Measurements from ENCODE around the gene VAMP1. TPM values are rescaled to one million over a fixed set of nuclear protein-coding genes. Genes with fewer than 3 reads are reported as not detected.

Gene VAMP1
- total RNA-seq, 1 experiment from 2014 or later = 10.3 TPM

DNA sequence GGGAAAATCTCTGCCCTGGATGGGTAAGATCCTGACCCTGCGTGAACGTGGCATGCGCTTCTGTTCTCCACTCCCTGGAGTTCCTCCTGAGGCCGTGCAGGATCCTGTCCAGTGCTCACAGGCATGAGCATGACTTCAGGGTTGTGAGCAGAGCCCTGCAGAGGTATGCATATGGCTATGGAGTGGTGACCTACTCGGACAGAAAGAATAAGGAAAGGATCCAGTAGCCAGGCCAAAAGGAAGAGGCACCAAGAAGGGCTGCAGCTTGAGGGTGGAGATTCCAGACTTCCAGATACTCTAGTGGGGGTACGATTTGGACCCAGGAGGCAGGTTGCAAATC is 46.5 kb downstream of the VAMP1 start:
- no peak overlapping the region for H4K5ac ChIP-seq (ENCODE audit: insufficient read length, low read depth, low read length)
- Mint-ChIP-seq H3K4me3 (no peak overlapping the region), H3K36me3 (ENCODE audit: insufficient read depth in 1 of 3, low read depth in 3 of 3) (no peaks in the 10 kb centered on the region), H3K4me1 (peaks cover 5% of the 10 kb centered on the region in 2 experiments), H3K27me3 (ENCODE audit: low read depth) (peaks cover 6% of the 10 kb centered on the region), H3K9me3 (no peaks in the 10 kb centered on the region), H3K27ac (no peak overlapping the region)
- no peaks in the 10 kb centered on the region for H3K23me2 ChIP-seq (ENCODE audit: insufficient read length, low read depth, low read length, poor library complexity, severe bottlenecking)
- no peak overlapping the region for H3K27ac ChIP-seq (ENCODE audit: insufficient read length, low read depth, low read length)
- H3T11ph ChIP-seq (ENCODE audit: low read length) = no peak overlapping the region
- no peak for DNase-seq
- H3K9me3 ChIP-seq (ENCODE audit: control insufficient read depth, low read depth, low read length) = no peaks in the 10 kb centered on the region
- no peak overlapping the region for H2BK120ac ChIP-seq (ENCODE audit: low read depth, low read length, poor library complexity, severe bottlenecking)
- no peaks in the 10 kb centered on the region for H3K4me1 ChIP-seq (ENCODE audit: insufficient read depth, low read length)
- no peak overlapping the region for H2AK5ac ChIP-seq (ENCODE audit: insufficient read length, low read length)
- H3K23ac ChIP-seq (ENCODE audit: insufficient read length, low read depth, low read length) = no peak overlapping the region
- no peak overlapping the region for H3K56ac ChIP-seq (ENCODE audit: insufficient read length, low read depth, low read length)
- H3K14ac ChIP-seq (ENCODE audit: insufficient read depth, low read length) = no peak overlapping the region
- H4K91ac ChIP-seq (ENCODE audit: insufficient read length, low read depth, low read length) = no peak overlapping the region
- no peaks in the 10 kb centered on the region for H3K27me3 ChIP-seq (ENCODE audit: insufficient read depth, low read length)
- H3K79me1 ChIP-seq (ENCODE audit: insufficient read depth, low read depth, low read length, poor library complexity, severe bottlenecking) = no peaks in the 10 kb centered on the region
- no peak overlapping the region for H2AFZ ChIP-seq (ENCODE audit: low read length)
- no peak overlapping the region for H3K4ac ChIP-seq (ENCODE audit: low read depth, low read length)
- no peak overlapping the region for H2BK5ac ChIP-seq (ENCODE audit: insufficient read length, low read length)
- TF ChIP-seq, protein P1, sequence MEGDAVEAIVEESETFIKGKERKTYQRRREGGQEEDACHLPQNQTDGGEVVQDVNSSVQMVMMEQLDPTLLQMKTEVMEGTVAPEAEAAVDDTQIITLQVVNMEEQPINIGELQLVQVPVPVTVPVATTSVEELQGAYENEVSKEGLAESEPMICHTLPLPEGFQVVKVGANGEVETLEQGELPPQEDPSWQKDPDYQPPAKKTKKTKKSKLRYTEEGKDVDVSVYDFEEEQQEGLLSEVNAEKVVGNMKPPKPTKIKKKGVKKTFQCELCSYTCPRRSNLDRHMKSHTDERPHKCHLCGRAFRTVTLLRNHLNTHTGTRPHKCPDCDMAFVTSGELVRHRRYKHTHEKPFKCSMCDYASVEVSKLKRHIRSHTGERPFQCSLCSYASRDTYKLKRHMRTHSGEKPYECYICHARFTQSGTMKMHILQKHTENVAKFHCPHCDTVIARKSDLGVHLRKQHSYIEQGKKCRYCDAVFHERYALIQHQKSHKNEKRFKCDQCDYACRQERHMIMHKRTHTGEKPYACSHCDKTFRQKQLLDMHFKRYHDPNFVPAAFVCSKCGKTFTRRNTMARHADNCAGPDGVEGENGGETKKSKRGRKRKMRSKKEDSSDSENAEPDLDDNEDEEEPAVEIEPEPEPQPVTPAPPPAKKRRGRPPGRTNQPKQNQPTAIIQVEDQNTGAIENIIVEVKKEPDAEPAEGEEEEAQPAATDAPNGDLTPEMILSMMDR (conservative IDR thresholded peaks at IDR 0.05) = no peak
- no peak overlapping the region for H4K8ac ChIP-seq (replicated peaks; ENCODE audit: insufficient read length, low read depth, low read length)
- WGBS (ENCODE audit: extremely low coverage, insufficient read length, low lambda C conversion rate) = no CpG with 5 or more reads among the region's 6 CpGs
- H4K20me1 ChIP-seq (ENCODE audit: control insufficient read depth, insufficient read depth, insufficient read length) = no peaks in the 10 kb centered on the region
- no peak overlapping the region for H2BK20ac ChIP-seq (ENCODE audit: low read depth, low read length, poor library complexity, severe bottlenecking)
- H2BK12ac ChIP-seq (ENCODE audit: insufficient read length, low read depth, low read length) = no peak overlapping the region
- no peak overlapping the region for H3K18ac ChIP-seq (ENCODE audit: insufficient read length, low read depth, low read length)
- no peak overlapping the region for H2BK15ac ChIP-seq (ENCODE audit: low read depth, low read length)
- no peak overlapping the region for H3K9ac ChIP-seq (ENCODE audit: extremely low read depth, insufficient read length, low read length)
- no peak overlapping the region for H3K4me2 ChIP-seq (ENCODE audit: insufficient read depth, insufficient read length, low read length)
- no peaks in the 10 kb centered on the region for H3K79me2 ChIP-seq (ENCODE audit: insufficient read depth, low read length)

All from H9 (cell line).